Measurements from ENCODE around the gene CHRNA4.
"Not testable (repeated sequence)": the region's sequence is repeated elsewhere in the genome, so short reads cannot be mapped to it uniquely, and the experiment has no call there.

Gene CHRNA4

DNA sequence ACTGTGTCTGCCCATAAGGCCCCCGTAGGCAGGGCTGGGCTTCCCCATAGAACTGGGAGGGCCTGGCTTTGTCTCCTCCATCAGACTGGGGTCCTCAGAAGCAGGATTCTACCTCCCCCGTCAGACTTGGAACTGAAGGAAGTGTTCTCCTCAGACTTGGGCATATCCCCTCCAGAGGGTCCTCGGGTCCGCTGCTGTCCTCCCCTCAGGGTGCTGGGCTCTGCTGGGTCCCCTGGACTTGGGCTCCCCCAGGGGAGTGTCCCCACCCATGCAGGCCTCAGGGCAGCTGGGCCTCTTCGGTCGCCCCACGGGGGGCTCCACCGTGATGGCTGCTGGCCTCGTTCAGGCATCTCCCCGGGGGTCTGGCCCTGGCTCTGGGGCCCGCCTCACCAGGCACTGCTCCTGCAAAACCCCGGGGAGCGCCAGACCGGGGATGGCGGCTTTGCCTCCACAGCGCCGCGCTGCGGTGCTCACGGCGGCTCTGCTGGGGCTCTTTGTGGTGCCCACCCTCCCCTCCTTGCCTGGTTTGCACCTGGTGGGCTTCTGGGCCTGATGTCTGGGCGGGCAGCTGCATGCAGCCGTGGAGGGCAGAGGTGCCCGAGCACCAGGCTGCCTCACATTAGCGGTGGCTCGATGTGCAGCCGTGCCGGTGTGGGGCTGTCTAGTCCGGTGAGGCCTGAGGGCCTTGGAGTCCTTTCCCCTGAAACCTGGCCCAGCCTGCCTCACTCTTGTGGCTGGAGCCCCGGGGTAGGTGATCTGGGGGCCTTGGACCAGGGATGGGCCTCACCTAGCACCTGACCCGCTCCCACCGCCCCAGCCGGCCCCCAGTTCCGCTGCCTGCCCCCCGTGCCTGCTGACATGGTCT lies 54.2 kb downstream of the CHRNA4 start:
- DNase-seq: no peak

DNA sequence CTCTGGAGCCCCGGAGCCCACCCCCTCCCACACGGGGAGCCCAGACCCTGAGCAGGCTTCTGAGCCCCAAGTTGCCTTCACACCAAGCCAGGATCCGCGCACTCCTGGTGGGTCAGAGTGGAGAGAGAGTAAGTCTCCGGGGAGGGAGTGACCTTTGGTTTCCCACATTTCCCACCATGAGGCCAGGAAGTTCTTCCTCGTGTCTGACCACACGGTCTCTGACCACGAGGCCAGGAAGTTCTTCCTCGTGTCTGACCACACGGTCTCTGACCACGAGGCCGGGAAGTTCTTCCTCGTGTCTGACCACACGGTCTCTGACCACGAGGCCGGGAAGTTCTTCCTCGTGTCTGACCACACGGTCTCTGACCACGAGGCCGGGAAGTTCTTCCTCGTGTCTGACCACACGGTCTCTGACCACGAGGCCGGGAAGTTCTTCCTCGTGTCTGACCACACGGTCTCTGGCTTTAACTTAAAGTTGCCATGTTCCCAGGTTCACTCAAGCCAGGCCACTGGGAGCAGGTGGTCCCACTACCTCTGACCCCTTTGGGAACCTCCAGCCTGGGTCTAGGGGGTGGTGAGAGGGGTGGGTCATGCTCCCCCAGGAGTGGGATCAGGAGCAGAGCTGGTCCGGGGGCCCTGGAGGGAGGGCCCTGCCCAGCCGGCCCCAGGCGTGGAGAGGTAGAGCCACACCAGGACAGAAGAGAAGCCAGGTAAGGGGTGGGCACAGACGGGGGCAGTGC lies 55.0 kb downstream of the CHRNA4 start:
- not testable (repeated sequence) for DNase-seq

DNA sequence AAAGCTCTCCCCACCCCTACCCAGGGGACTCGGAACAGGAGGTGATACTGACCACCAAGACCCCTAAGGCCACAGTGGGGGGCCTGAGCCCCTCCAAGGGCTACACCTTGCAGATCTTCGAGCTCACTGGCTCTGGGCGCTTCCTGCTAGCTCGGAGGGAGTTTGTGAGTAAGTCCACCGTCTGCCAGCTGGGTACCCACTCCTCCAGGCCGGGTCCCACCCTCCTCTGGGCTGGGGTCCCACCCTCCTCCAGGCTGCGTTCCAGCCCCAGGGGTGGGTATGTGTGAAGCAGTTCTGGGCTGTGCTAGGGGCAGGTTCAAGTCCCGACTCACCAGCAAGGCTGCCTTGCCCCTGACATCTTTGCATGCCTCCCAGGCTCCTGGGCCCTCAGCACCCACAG lies 55.8 kb downstream of the CHRNA4 start:
- no peak for DNase-seq

DNA sequence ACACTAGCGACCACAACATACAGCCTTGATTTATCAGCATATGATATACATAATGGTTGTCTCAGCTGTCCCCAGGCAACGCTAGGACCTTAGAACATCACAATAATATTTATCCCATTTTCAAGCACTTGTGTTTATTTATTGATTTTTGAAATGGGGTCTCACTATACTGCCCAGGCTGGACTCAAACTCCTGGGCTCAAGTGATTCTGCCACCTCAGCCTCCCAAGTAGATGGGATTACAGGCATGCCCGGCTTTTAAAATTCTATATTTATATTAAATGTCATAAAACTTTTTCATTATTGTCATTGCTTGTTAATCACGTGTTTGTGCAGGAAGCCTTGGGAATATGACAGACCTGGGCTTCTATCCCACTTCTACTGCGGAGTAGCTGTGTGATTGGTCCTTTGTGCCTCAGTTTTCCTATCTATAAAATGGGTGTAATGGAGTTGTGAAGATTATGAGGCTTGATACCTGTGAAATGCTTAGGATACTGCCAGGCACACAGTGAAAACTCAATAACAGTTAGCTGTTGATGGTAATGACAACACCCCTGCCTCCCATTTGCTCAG lies 58.0 kb downstream of the CHRNA4 start:
- no peak for DNase-seq

DNA sequence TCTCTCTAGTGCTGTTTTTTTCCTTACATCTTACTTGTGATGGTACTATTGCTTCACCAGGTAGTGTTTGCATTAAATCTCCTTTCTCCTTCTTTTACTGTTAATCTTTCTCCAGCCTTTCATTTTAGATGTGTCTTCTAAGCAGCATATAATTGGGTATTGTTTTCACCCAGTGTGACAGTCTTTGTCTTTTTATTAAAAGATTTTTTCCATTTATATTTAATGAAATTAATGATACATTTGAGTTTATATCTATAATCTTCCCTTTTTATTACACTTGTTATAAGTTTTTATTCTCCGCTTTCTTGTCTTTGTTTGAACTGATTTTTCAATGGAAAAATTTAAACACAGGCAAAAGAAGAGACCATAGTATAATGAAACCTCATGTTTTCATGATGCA lies 59.5 kb downstream of the CHRNA4 start:
- DNase-seq: no peak

DNA sequence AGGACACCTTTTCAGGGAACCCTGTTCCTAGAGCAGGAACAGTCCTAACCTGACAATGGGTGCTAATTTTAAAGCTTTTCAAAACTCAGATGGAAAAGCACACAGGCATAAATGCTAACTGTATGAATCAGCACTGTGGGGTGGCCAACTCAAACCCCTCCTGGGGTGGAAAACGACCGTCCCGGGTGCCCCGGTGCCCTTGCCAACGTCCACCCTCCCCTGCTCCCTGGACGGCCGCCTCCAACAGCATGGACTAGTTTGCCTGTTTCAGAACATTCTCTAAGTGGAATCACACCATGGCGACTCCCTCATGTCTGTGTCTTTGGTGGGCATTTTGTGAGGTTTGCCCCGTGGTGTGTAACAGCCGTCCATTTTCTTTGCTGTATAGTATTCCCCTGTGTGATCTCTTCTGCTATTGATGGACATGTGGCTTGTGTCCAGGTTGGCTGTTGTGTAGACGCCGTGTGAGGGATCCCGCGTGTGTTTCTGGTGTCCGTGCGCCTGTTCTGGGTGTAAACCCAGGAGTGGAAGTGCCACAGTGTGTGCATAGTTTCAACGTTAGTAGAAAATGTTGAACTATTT lies 62.3 kb downstream of the CHRNA4 start:
- no peak for DNase-seq

DNA sequence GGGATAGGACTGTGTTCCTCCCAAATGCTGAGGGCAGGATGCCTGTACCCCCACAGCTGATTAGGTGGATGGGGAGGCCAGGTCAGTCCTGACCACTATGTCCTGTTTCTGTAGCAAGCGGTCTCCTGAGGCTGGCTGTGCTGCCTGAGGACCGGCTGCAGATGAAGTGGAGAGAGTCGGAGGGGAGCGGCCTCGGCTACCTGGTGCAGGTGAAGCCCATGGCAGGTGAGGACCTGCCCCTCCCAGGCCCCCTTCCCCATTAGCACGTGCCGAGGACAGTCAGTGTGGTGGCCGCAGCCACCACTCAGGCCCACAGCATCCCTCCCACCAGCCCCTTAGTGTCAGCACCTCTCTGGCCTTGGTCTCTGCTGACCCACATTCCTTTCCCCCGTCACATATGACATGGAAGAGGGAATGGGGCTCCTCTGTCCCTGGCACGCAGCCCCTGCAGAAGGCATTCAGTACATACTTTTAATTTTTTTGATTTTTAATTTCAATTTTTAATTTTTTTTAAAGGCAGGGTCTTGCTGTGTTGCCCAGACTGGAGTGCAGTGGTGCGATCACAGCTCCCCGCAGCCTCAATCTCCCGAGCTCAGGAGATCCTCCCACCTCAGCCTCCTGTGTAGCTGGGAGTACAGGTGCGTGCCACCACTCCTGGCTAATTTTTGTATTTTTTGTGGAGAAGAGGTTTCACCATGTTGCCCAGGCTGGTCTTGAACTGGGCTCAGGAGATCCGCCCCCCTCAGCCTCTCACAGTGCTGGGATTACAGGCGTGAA lies 63.2 kb downstream of the CHRNA4 start:
- no peak for DNase-seq

DNA sequence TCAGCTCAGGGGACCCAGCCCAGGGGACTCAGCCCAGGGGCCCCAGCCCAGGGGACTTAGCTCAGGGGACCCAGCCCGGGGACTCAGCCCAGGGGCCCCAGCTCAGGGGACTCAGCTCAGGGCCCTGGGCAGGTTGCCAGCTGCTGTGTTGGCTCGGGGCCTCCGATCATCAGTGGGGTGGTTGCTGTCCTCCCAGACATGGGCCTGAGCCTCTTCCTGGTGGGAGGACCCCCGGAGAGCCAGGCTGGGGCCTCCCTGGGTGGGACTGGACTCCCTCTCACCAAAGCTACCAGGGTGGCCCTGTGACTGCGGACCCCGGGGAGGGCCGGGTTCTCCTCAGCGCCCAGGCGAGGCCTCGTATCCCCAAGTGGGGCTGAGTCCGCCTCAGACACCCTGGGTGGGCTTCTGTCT lies 63.8 kb downstream of the CHRNA4 start:
- no peak for DNase-seq

DNA sequence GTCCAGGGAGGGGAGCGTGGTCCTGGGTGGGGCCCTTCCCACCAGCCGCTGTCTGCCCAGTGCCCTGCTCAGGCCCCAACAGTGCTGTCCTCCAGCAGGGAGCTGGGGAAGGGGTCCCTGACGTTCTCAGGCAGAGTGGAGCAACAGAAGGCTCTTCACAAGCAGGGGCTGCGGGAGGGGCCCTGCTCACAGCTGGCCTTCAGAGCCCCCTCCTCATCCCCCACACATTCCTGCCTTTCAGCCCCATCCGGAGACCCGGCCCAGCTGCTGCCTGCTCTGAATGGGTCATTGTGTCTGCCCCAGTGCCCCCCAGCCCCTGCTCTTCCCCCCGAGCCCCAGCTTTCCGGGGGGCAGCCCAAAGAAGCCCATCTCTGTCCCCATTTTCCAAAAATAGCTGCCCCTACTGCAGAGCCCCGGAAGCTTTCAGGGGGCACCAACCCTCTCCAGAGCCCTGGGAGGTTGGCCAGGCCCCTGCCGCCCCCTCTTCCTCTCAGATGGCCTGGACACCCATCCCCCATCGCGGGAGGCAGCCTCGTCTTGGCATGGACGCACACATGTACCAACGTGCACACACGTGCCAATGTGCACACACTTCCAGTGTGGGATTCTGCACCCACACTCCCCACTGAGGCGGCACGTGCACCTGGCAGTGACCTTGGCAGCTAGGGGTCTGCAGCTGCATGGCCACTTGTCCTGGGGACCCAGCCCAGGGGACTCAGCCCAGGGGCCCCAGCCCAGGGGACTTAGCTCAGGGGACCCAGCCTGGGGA lies 64.4 kb downstream of the CHRNA4 start:
- no peak for DNase-seq

DNA sequence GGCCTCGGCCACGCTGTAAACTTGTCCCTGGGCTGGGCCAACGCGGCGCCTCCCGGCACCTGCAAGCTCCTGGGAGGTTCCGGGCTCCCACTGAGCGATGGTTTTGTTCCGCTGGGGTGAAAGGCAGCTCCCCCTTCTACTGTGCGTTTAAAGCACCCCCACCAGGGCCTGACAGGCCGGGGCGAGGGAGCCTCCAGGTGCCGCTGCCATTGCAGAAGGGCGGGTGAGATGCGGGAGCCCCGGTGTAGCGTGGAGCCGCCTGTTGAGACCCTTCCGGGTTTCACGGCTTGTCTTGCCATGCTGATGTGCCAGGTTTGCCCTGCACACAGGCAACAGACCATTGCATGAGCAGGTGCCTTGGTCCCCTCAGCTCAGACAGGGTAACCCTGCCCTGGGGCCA lies 65.3 kb downstream of the CHRNA4 start:
- DNase-seq: no peak

DNA sequence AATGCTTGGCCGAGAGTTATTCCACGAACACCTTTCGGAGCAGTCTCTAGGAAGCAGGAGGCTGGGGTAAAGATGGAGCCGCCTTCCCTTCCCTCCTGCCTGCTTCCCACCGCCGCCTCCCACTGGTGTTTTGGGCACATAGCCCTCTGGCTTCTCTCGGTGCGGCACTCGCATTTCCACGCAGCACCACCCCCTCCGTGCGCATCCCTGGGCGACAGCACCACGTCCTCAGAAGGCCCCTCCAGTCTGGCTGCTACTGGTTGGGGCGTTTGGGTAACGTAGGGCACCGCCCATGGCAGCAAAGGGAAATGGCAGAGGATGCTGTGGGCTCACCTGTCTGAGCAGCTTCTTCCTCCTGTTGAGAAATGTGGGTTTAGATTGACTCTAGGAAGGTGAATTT lies 65.7 kb downstream of the CHRNA4 start:
- DNase-seq: no peak

DNA sequence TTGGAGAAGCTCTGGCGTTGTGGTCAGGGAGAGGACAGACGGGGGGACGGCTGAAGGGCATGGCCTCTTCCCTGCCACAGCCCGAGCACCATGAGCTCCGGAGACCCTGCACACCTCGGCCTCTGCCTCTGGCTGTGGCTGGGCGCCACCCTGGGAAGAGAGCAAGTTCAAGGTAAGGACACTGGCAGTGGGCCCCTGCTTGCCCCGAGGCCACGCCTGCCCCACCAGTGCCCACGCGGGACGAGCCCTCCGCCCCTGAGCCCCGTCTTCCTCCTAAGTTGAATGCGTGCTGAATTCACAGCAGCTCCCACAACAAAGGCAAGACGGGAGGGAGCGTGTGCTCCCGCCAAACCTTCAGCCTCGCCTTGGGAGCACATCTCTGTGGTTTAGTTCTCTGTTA lies 66.1 kb downstream of the CHRNA4 start:
- DNase-seq: no peak

DNA sequence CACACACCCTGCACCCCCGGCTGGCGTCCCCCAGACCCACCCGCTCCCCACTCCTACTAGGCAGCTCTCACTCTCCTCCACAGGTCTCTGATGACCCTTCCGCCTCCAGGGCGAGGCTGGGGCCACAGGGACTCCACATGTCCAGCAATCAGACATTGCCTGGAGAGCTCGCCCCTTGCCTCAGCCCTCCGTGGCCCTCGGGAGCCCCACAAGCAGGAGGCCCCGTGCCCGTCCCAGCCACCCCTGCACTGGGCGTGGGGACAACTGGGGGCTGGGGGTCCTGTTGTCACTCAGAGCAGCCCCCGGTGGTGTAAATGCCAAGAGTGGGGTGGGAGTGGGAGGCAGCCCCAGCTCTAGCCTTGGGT lies 66.6 kb downstream of the CHRNA4 start:
- no peak for DNase-seq

DNA sequence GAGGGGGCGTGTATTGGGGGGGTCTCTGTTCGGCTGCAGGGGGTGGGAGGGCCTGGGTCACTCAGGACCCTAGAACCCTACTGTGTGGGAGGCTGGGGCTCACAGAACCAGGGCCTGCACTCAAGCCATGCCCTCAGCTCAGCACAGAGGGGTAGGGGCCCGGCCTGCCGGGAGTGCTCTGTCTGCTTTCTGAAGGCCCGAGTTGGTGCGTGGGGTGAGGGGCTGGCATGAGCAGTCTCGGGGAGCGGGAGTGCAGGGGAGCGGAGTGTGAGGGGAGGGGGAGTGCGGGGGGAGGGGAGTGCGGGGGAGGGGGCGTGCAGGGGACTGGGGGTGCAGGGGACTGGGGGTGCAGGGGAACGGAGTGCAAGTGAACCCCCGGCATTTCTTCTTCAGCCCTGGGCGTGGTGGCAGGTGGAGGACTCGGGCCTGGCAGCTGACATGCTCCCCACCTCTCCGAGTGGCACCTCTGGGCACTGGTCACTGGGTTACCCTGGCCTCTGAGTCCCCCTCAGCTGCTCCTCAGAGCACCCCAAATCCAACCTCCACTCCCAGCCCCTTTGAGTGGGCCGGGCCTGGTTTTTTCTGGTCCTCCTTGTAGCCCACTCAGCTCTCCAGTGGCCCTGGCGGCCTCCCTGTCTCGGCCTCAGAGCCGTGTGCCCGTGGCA lies 67.1 kb downstream of the CHRNA4 start:
- no peak for DNase-seq

DNA sequence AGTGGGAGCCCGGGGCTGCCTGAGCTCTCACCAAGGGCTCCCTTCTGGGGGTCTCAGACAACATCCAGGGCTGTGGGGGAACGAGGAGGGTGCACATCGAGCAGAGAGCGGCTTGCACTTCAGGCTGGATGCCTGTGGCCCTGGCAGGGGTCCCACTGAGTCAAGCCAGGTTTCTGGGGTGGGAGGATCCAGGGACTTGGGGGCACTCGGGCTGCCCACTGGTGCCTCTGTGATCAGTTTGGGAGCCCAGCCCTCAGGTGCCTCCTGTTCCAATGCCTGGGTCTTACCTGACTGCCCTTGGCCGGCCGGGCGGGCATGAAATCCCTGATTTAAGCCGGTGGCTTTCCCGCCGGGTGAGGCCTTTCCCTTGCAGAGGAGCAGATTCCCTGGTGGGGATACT lies 67.7 kb downstream of the CHRNA4 start:
- DNase-seq: no peak
